AG09309 (cell line): ENCODE measurements around the gene SPATA6L.

ENCODE experiments used
- DNase-seq: peaks from one replicate; pipeline ENCODE4 v3.0.0-alpha.2; 2010; ENCODE audit warnings: low read depth
- H3K4me3 ChIP-seq: 2 replicates; pipeline ENCODE4 v1.5.1; 2011; ENCODE audit warnings: mild to moderate bottlenecking, low read depth, low read length, moderate library complexity; ENCODE audit not compliant: control insufficient read depth
- TF ChIP-seq, protein P1 (sequence below): IDR thresholded peaks from 2 replicates; pipeline ENCODE4 v1.5.1; 2011; ENCODE audit warnings: mild to moderate bottlenecking, low read depth, low read length, inconsistent platforms; ENCODE audit not compliant: insufficient read depth, control insufficient read depth; ENCODE audit errors: missing control alignments

The SPATA6L gene

DNA sequence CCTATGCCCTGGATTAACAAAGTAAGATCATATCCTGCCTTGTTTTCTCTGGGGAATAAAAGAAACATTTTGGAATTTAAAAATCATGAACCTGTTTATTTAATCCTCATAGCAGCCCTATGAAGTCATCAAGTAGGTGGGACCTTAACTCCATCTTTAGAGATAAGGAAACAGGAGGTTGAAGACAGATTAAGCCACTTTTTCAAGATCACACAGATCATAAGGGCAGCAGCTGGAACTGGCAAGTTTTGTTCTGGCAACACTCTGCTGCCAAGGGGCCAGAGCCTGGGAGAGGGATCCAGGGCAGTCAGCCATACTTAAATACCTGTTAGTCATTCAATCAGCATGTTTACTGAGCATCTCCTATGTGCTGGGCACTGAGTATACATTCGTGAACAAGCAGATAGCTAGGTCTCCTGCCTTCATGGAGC lies 112.3 kb downstream of the SPATA6L start:
- TF ChIP-seq, protein P1, sequence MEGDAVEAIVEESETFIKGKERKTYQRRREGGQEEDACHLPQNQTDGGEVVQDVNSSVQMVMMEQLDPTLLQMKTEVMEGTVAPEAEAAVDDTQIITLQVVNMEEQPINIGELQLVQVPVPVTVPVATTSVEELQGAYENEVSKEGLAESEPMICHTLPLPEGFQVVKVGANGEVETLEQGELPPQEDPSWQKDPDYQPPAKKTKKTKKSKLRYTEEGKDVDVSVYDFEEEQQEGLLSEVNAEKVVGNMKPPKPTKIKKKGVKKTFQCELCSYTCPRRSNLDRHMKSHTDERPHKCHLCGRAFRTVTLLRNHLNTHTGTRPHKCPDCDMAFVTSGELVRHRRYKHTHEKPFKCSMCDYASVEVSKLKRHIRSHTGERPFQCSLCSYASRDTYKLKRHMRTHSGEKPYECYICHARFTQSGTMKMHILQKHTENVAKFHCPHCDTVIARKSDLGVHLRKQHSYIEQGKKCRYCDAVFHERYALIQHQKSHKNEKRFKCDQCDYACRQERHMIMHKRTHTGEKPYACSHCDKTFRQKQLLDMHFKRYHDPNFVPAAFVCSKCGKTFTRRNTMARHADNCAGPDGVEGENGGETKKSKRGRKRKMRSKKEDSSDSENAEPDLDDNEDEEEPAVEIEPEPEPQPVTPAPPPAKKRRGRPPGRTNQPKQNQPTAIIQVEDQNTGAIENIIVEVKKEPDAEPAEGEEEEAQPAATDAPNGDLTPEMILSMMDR, result no peak
- no peak for DNase-seq

GRCh38 chr9:4550777-4551484 lies 115.3 kb downstream of the SPATA6L start:
- TF ChIP-seq, protein P1, result no peak
- no peak for DNase-seq
- no peak overlapping the region for H3K4me3 ChIP-seq

More for the DNA sequence above, 112.3 kb downstream of the SPATA6L start:
- no peak overlapping the region for H3K4me3 ChIP-seq

DNA sequence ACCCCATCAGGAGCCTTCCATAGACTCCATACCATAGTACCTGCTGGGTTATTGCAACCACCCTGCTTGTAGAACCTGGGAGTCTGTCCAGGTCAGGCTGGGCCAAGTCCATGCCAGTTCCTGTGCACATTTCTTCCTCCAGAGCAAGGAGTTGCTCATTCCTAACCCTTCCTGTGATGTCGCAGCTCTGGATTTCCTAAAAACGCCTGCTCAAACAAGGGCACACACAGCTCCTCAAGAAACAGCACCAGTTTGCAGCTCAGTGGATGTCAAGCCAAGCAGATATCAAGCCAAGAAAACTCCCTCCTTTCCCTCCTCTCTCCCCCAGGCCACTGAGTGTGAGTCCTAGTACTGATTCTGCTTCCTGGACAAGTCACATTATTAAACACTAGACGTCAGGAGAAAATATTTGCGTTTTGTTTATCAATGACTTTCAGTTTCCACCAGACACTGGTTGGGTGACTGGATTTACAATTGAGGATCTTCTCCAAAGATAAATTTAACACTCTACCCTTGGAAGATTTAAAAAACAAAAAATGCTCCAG lies 116.5 kb downstream of the SPATA6L start:
- H3K4me3 ChIP-seq, result no peak overlapping the region
- no peak for DNase-seq
- TF ChIP-seq, protein P1, result no peak

GRCh38 chr9:4548811-4549725 lies 117.2 kb downstream of the SPATA6L start:
- H3K4me3 ChIP-seq, result no peak overlapping the region
- DNase-seq, result no peak
- TF ChIP-seq, protein P1, result peak; percentile 31
